NOMO-1 (cell line): Measurements from ENCODE around the gene FEZF2.

ENCODE experiments used
- DNase-seq, 2 experiments: peaks; one replicate each; lab custom pipeline; 2025; ENCODE audit not compliant: unreplicated experiment in 2 of 2; lab: John Stamatoyannopoulos, UW

The FEZF2 gene

GRCh38 chr3:62373714-62374333 is 474 bp upstream of the FEZF2 start:
- DNase-seq = no peak

DNA sequence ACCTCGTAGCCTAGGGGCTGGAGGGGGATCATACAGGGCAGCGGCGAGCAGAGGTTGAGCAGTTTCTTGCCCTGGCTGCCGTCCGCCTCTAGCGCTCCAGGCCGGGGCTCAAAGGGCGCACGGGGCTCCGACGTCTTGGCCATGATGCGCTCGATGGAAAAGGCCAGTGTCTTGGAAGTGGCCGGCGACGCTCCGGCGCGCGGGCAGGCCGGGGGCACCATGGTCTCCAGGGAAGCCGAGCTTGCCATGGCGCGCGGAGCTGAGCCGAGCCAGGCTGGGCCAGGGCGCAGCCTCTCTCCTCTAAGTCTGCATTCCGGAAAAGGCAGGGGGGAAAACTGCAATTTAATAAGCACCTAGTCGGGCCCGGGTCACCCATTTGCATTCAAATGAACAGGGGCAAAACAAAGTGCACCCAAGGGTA is 719 bp downstream of the FEZF2 start:
- DNase-seq = no peak

- no peak for DNase-seq
Measured at GRCh38 chr3:62371720-62372591, 1.4 kb downstream of the FEZF2 start.

- no peak for DNase-seq
Measured at GRCh38 chr3:62370858-62371719, 2.3 kb downstream of the FEZF2 start.

GRCh38 chr3:62370112-62370857 is 3.1 kb downstream of the FEZF2 start:
- no peak for DNase-seq

GRCh38 chr3:62369476-62369743 is 3.9 kb downstream of the FEZF2 start:
- DNase-seq = no peak

GRCh38 chr3:62368705-62369475 is 4.5 kb downstream of the FEZF2 start:
- DNase-seq = no peak

DNA sequence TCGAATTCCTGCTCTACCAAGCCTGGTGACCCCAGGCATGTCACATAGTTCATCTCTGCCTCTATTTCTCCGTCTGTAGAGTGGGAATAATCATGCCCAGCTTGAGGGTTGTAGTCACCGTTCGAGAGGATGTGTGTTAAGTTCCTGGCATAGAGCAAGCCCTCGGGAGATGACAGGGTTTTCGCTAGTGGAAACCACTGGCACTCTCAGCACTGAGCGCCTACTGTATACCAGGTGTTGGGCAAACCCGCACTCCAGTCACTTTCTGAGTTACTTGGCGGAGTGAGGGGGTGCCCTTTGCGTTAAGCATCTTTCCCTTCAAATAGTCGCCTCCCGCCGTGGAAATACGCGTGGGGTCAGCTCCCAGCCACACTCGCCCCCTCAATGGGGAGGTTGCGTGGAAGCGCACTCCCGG is 5.1 kb downstream of the FEZF2 start:
- DNase-seq = no peak

GRCh38 chr3:62367763-62368195 is 5.6 kb downstream of the FEZF2 start:
- no peak for DNase-seq

DNA sequence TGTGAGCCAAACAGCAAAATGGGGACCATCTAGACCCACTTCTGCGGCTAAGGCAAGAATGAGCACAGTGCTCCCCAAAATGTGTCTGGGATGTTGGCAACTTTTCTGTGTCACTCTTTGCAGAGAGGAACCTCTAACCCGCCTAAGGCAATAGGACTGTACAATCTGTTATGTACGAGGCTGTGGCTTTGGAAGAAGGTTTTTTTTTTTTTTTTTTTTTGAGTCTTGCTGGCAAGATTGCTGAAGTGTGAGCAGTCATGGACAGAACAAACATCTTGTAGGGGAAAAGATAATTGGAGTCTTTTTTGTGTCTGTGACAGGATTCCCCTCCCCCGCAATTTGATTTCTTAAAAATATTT is 7.2 kb downstream of the FEZF2 start:
- no peak for DNase-seq

DNA sequence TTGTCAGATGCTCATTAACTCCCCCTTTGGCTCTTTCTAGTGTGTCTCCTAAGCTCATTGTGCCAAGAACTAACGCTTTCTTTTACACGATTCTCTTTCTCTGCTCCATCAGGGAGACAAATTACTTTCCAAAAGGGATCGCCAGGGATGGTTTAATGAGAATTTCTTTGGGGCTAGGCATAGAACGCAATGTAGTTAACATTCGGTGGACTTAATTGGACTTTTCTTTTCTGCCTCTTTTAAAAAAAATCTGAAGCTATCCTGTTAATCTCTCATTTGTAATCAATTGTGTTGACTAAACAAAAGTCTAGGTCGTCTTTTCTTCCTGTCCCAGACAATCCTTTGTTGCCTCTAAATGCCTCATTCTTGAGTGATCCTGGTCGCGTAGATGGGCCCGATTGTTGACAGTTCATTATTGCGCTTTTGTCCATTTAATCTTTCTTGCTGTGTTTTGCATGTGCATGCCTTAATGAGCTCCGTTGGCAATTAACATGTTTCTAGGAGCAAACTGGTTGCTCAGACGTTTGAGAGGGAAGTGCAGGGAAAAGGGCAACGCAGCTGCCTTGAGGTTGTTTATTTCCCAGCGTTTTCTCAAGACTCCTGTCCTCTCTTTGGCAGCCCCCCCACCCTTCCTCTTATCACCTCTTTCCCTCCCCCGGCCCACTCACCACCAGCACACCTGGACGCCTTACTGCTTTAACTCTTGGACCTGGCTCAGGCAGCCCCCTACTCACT is 7.8 kb downstream of the FEZF2 start:
- no peak for DNase-seq

GRCh38 chr3:62364191-62364590 is 9.2 kb downstream of the FEZF2 start:
- no peak for DNase-seq

GRCh38 chr3:62363275-62363674 is 10.1 kb downstream of the FEZF2 start:
- no peak for DNase-seq

DNA sequence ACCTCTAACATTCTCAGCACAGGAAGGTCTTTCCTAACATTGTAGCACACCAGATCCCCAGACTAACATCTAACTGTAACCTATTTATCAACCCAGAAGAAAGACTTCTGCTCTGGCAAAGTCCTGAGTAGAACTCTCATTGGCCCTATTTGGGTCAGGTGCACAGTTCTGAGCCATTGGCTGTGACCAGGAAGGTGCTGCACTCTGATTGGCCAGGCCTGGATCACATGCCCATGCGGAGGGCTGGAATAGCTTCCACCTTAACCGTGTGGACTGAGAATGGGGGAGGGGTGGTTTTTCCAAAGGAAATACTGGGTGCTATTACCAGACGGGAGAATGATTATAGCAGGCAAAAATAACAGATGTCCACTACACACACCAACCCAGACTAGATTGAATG is 11.5 kb downstream of the FEZF2 start:
- DNase-seq = no peak

GRCh38 chr3:62361261-62361660 is 12.1 kb downstream of the FEZF2 start:
- DNase-seq = no peak

GRCh38 chr3:62359531-62359930 is 13.8 kb downstream of the FEZF2 start:
- no peak for DNase-seq

DNA sequence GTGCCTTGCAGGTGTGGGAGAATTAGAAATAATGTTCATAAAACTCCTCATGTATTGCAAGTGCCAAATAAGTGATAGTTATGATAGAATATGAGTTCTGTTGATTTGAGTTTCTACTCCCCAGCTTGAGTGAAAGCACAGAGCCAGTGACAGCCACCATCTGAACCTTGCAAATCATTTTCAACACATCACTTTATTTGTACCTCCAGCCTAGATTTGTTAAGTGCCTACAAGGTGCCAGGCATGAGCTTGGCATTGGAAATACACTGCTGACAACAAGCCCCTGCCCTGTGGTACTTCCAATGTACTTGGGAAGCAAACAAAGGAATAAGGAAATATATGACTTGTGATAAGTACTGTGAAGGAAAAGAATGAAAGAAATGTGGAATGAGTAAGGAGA is 17.0 kb downstream of the FEZF2 start:
- DNase-seq = no peak

DNA sequence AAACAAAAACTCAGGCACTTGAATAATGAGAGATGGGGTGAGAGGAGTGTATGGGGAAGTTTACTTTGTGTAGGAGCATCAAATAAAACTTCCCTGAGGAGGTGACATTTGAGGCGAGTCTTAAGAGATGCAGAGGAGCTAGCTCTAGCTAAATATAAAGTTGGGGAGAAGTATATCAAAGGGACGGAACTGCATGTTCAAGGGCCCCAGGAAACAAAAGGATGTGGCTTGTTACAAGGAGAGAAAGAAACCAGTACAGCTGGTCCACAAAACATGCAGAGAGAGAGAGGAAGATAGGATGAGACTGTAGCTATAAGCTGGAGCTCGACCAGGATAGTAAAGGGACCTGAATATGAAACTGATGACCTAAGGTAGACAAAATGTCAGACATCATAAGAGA is 17.6 kb downstream of the FEZF2 start:
- DNase-seq = no peak

- DNase-seq = no peak
Measured at GRCh38 chr3:62343755-62344154, 29.6 kb downstream of the FEZF2 start.

DNA sequence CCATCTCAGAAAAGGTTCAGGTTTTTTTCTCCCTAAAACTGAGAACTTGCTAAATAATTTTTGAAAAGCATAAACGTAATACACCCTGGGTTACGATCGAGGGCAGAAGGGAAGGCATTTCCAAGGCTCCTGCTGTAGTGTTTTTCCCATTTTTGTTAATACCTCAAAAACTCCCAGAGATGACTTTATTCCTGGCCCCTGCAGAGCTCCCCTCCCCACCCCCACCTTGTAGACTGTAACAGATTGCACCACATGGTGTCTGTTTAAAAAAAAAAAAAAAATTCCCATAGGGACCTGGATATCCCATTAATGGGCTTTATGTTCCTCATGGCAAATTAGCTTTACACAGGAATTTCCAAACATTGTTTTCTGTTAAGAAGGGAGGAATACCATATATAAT is 38.2 kb downstream of the FEZF2 start:
- no peak for DNase-seq
